Stimulated activated CD8-positive, alpha-beta memory T cell treated with anti-CD3 and anti-CD28 coated beads, Interleukin-15, amount 100 ng/mL, for 48 hours (primary cell): Measurements from ENCODE around the gene FAM174B.

ENCODE experiments used
- DNase-seq, 2 donors: peaks; one replicate each; pipeline ENCODE4 v3.0.0-alpha.2; 2020; ENCODE audit warnings: low read depth in 2 of 2

Gene FAM174B

GRCh38 chr15:92601592-92602266 is 53.8 kb downstream of the FAM174B start:
- no peak for DNase-seq

GRCh38 chr15:92600856-92601255 is 54.7 kb downstream of the FAM174B start:
- no peak for DNase-seq

- no peak for DNase-seq
Measured at GRCh38 chr15:92599394-92599970, 56.1 kb downstream of the FAM174B start.

GRCh38 chr15:92597548-92597947 is 58.0 kb downstream of the FAM174B start:
- no peak for DNase-seq

- no peak for DNase-seq
Measured at GRCh38 chr15:92596623-92597022, 59.0 kb downstream of the FAM174B start.

DNA sequence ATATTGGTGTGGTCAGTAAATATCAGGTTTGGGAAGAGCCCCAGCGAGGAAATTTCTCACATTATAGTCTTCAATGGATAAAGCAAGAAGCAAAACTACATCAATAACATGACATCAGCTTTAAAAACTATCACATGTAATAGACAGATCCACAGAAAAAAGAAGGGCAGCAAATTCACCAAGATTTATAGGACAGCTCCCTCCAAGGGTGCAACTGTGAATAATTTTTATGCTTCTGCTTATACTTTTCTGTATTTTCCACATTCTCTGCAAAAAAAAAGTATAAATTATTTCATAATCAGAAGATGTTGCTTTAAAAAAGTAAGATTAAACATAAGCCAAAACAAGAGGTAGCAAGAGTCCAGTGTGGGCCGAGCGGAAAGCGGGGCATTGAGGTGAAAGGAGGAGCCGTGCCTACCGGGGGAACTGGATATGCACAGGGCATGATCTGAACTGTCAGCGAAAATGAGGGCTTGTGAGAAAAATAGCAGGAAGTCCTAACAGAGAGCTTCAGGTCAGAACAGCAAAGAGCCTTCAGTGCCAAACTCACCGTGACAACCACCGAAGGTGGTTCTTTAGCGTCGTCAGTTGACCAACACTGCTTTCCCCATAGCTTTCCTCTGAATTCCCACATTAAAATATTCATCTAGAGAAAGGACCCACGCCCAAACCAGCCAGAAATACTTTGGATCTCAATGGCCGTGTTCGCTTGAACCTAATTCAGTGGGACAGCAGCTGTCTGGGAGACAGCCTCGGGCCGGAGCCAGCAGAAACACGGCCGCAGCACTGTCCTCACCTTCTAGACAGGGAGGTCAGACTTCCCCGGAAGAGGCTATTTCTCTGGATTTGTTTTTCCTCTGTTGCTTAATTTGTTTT is 59.8 kb downstream of the FAM174B start:
- DNase-seq: no peak

- DNase-seq: no peak
Measured at GRCh38 chr15:92591275-92591674, 64.3 kb downstream of the FAM174B start.

DNA sequence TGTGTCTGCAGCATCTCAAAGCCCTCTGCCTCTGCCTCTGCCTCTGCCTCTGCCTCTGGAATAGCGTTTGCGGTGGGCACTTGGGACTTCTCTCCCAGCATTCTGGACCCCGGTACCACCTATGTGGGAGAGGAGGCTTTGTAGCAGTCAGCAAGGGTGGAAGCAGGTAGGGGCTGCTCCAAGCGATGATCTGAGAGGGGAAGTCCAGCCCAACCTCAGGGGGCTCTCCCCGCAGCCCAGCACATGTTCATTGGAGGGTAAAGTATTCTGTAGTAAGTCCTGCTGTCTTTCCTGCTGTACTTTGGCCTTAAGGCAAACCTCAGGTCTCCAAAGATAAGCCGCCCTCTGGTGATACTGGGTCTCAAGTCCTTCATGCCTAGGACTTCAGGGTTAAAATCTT is 68.6 kb downstream of the FAM174B start:
- no peak for DNase-seq

DNA sequence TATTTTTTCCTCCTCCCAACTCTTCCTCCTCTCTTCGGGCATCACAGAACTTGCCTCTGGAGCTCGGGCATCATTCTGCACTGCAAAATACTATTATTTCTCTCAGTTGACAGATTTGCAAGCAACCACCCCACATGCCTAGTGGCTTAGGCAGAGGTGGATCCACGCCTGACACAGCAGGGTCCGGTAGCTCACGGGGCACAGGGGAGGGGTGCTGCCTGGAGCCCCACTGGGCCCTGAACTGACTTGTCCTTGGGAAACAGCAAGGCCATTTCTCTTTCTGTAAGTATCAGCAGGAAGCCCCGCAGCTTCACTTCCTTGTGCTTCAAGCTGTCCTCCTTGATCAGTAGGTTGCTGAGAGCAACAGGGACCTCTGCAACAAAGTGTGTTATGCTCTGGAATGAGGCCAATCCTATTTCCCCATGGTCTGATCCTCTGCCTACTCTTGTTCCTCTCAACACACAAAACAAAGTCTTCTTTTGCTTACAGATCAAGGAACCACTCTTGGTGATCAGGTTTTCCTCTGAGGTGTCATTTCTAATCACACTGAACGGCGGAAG is 69.1 kb downstream of the FAM174B start:
- DNase-seq: no peak

DNA sequence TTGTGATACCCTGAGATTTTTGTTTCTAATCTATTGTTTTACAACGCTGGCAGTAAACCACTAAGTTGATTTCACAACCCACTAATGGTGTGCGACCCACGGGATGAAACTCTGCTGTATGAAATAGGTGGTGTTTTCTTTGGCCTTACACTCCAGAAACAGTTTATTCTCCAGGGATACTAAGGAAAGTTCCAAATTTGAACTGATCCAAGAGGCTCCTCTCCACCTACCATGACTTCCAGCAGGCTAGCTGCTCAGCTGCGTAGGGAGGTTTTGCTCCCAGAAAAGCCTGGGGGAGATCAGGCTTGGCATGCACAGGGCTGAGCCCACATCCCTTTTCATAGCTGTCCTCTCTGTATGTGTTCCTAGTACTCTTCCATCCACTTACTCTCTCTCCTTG is 71.5 kb downstream of the FAM174B start:
- no peak for DNase-seq

DNA sequence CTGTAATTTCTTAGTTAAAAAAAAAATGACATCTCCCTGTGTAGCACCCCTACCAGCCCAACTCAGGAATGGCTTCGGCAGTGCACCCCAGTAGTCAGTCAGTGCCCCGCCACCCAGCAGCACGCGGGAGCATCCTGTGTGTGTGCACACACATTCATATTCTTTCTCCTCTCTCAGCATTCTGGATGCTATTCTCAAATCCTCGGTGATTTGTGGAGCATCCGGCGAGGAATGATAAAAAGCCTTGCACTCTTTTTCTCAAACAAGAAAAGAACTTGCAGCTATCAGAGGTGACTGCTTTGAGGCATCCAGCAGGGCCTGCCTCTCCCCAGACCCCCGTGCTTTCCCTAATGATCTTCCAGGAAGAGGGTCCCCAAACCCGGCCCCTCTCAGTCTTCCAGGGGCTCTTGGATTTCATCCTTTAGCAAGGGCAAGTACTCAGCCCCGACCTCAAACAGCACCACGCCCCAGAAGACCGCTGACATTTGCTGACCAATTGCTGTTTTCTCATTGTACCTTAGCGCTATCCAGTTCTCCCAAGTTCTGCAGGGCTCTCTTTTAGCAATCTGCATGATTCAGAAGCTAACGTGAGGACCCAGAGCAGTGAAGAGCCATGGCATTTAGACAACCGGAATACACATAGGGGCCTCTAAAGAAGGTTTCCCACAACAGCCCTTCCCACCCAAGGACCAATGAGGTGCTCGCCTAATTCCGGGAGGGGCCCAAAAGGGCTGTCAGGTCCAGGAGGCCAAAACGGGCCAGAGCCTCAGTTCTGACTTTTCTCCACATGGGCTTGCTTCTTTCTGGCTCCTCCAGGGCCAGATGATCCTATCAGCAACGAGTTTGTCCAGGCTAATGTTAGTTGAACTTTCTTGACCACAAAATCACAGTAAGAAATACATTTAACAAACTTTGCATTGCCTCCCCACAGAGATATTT is 72.2 kb downstream of the FAM174B start:
- no peak for DNase-seq

DNA sequence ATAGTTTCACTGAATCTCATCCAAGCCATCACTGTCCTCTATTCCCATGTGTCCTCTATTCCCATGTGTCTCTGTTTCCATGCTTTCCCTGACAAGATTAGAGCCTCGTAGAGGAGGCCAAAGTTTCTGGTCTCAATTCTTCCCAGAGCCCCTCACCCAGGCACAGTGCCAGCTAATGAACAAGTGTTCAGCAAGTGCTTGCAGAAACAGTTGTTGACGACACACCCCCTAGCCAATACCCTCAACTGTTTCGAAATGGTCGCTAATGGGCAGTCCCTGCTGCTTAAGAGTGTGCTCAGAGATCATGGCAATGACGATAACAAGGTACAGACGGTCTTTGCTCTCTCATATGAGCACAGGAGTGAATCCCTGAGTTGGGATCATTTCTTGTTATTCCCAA is 73.4 kb downstream of the FAM174B start:
- DNase-seq: no peak

DNA sequence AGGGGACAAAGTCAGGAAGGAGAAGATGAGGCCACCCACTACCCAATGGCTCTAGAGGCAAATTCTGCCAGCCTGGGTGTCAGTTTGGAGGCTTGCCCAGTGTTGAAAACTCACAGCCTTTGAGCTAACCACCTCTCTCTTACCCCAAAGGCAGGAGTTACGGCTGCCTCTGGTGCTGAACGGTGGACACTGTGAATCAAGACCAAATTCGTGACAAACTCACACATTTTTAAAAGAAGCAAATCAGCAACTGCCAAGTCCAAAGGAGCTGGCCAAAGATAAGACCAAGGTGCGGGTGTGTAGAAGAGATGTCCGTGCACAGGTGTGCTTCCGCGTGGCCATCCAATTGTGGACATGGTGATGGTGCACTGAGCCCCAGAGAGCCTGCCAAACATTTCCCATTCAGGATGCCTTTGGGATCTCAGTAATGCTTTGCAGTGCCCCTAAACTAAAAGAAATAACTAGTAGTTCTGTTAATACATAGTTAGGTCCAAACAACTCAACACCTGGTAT is 74.6 kb downstream of the FAM174B start:
- no peak for DNase-seq

- no peak for DNase-seq
Measured at GRCh38 chr15:92580521-92580920, 75.1 kb downstream of the FAM174B start.

- no peak for DNase-seq
Measured at GRCh38 chr15:92579931-92580470, 75.6 kb downstream of the FAM174B start.

DNA sequence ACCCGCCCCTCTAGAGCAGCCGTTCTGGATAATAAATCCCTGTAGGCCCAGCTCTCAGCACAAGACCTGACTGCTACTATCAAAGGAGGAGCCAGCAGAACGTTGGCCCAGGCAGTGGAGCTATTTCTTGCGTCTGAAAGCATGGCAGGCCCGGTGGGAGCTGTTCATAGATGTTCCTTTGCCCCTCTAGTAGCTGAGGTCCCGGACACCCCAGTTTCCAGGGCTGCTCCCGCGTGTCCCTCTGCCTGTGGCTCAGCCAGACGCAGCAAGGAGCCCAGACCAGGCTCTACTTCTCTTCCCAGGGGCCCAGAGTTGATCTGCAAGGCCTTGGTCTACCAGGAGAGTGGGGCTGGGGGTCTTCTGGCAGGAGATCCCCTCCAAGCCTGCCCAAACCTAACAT is 76.1 kb downstream of the FAM174B start:
- DNase-seq: no peak

DNA sequence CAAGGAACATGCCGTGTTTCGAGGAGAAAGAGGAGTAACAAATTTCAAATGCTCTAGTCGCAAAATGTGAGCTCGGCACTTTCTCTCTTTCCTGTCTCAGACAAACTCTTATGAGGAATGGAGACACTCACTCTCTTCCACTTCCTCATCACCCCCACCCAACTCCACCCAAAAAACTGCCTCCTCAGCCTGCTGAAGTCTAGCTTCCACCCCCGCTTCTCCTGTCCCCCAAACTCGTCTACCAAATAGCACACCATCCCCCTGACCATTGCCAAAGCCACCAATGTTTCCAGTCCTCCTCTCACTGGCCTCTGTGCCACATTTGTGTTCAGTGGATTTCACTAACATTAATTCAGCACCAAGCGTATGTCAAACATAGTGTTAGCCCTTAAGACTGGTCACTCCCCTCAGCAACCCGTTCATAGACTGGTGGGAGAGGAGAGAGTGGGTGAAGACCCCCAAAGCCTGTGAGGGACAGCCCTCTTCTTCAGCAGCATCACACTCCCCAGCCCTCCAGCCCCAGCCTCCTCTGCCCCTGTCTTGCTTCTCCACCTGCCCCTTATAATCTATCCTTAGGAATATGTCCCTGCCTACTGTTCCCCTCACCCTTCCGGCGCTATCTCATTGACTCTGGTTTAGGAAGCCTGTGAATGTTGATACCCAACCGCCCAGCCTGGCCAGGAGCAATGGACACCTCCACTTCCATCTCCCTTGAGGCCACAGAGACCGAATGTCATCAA is 77.3 kb downstream of the FAM174B start:
- DNase-seq: no peak

GRCh38 chr15:92576597-92577200 is 78.9 kb downstream of the FAM174B start:
- DNase-seq: no peak

GRCh38 chr15:92574566-92574965 is 81.0 kb downstream of the FAM174B start:
- DNase-seq: no peak

DNA sequence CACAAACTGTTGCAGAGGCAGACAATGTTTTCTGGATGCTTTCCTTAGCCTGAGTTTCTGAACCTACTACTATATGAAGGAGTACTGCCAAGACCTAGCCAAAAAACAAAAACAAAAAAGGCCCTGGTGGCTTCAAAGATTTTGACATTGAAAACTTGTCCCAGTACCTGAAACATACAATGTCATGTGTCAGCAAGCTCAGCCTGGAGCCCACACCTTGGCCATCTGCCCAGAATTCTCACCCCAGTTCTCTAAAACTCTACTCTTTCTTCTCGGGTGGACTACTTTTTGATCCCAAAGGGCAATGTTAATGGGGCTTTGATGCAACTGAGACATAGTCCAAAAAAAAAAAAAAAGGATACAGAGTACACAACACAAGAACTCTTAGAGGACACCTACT is 81.4 kb downstream of the FAM174B start:
- no peak for DNase-seq
